22Rv1 (cell line): Measurements from ENCODE around the gene FPGS.

Source experiments
- H3K27ac ChIP-seq: fragments of 450-650 bp; 2 replicates; pipeline ENCODE4 v1.5.1; 2017
- CTCF ChIP-seq: fragments of 450-650 bp; IDR thresholded peaks from 2 replicates; pipeline ENCODE4 v1.5.1; 2017; ENCODE audit warnings: mild to moderate bottlenecking
- ZFX ChIP-seq: fragments of 450-650 bp; IDR thresholded peaks from 2 replicates; pipeline ENCODE4 v1.6.1; 2017; ENCODE audit warnings: antibody characterized with exemption, borderline replicate concordance

The FPGS gene

DNA sequence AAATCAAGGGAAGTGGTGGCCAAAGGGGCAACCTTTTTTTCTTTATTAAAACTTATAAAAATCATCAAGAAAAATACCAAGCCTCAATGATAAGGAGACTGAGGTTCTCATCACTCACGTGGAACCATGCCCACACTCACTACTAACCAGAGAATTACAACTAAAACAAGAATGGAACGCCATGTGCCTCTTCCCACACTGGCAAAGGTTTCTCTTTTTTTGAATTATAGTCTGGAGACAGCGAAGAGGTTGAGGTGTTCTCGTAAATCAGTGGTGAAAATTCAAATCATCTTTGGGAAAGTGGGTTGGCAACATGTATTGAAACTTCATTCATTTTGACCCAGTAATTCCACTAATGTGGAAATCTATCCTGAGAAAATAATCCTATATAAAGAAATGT lies 19.4 kb downstream of the FPGS start:
- no peak overlapping the region for H3K27ac ChIP-seq
- no peak for TF ChIP-seq CTCF
- no peak for TF ChIP-seq ZFX

- no peak overlapping the region for H3K27ac ChIP-seq
- TF ChIP-seq CTCF: peak; percentile 71
- no peak for TF ChIP-seq ZFX
These were observed 22.8 kb downstream of the FPGS start for GRCh38 chr9:127825319-127826051.

GRCh38 chr9:127826253-127826913 lies 23.7 kb downstream of the FPGS start:
- no peak for TF ChIP-seq ZFX
- no peak for TF ChIP-seq CTCF
- no peak overlapping the region for H3K27ac ChIP-seq

- H3K27ac ChIP-seq: no peak overlapping the region
- TF ChIP-seq ZFX: no peak
- TF ChIP-seq CTCF: peak; percentile 29
These were observed 25.8 kb downstream of the FPGS start for GRCh38 chr9:127828262-127829031.

- TF ChIP-seq ZFX (no peak), CTCF (no peak)
These were observed 26.7 kb downstream of the FPGS start for GRCh38 chr9:127829205-127829906.

GRCh38 chr9:127832248-127832647 lies 29.6 kb downstream of the FPGS start:
- H3K27ac ChIP-seq: no peak overlapping the region
- TF ChIP-seq CTCF: no peak
- no peak for TF ChIP-seq ZFX

More at GRCh38 chr9:127829205-127829906, 26.7 kb downstream of the FPGS start:
- H3K27ac ChIP-seq: no peak overlapping the region
